A549 (cell line): ENCODE measurements around the gene GALNT5. TPM values are rescaled to one million over a fixed set of nuclear protein-coding genes. Genes with fewer than 3 reads are reported as not detected.

Experiments used
- ATAC-seq, 2 experiments: fragments of 200-7000 bp in 1 of 2; fragments of >200 bp in 1 of 2; cut with Nextera tagmentation in 1 of 2; cut with Tn5 transposase in 1 of 2; 3 replicates each; pipeline versions ENCODE4 v1.8.0 to v1.9.1; 2018 to 2020; ENCODE audit warnings: mild to moderate bottlenecking in 1 of 2, moderate library complexity in 1 of 2
- CTCF ChIA-PET: fragments of 300-600 bp; sonication (Branson Sonifier 250); formaldehyde crosslinking; extraction: SDS; loops from one replicate; lab custom pipeline; 2021; ENCODE audit warnings: antibody characterized with exemption, inconsistent platforms; lab: Yijun Ruan, JAX
- POLR2A ChIA-PET: fragments of 350-600 bp; formaldehyde crosslinking; extraction: SDS; loops from one replicate; lab custom pipeline; 2021; ENCODE audit warnings: antibody characterized with exemption, inconsistent platforms; lab: Yijun Ruan, JAX
- DNase-seq, 2 experiments: peaks; one replicate each; pipeline versions ENCODE4 v3.0.0 to v3.0.0-alpha.2; 2011 to 2016; ENCODE audit warnings: low read depth in 1 of 2, low spot score in 1 of 2
- FAIRE-seq: peaks from 2 replicates; lab custom pipeline; 2011; peaks lifted over from hg19 to GRCh38; lab: Jason Lieb, UNC
- H3K27ac ChIP-seq, 2 experiments: fragments of >200 bp; sonication (Bioruptor Twin); formaldehyde crosslinking; 3 replicates each; pipeline ENCODE4 v1.5.1; 2016 to 2017
- H3K4me1 ChIP-seq: fragments of >200 bp; sonication (Bioruptor Twin); formaldehyde crosslinking; 3 replicates; pipeline ENCODE4 v1.6.1; 2016
- H3K4me2 ChIP-seq: fragments of >200 bp; sonication (Bioruptor Twin); formaldehyde crosslinking; 3 replicates; pipeline ENCODE4 v1.6.1; 2016
- H3K4me3 ChIP-seq: fragments of >200 bp; sonication (Bioruptor Twin); formaldehyde crosslinking; 3 replicates; pipeline ENCODE4 v1.5.1; 2016
- H3K9me3 ChIP-seq: fragments of >200 bp; sonication (Bioruptor Twin); formaldehyde crosslinking; 3 replicates; pipeline ENCODE4 v1.6.1; 2016
- BHLHE40 ChIP-seq: IDR thresholded peaks from 2 replicates; pipeline ENCODE4 v1.6.1; 2012; ENCODE audit warnings: low read depth, low read length, inconsistent platforms
- CBX8 ChIP-seq: fragments of 200-600 bp; sonication (generic); IDR thresholded peaks from 2 replicates; pipeline ENCODE4 v1.6.1; 2016
- CEBPB ChIP-seq, 2 experiments: fragments of >200 bp in 1 of 2; sonication (Bioruptor Twin) in 1 of 2; formaldehyde crosslinking in 1 of 2; IDR thresholded peaks; 2 replicates each; pipeline ENCODE4 v1.6.1; 2012 to 2016
- CHD2 ChIP-seq: fragments of 150-350 bp; IDR thresholded peaks from 2 replicates; pipeline ENCODE4 v1.6.1; 2014; ENCODE audit warnings: low read length; ENCODE audit not compliant: partially characterized antibody
- EHMT2 ChIP-seq: fragments of 200-600 bp; sonication (generic); IDR thresholded peaks from 2 replicates; pipeline ENCODE4 v1.6.1; 2016; ENCODE audit warnings: antibody characterized with exemption, low read depth, mild to moderate bottlenecking, moderate library complexity
- ESRRA ChIP-seq: fragments of 150-350 bp; IDR thresholded peaks from 2 replicates; pipeline ENCODE4 v1.6.1; 2014; ENCODE audit warnings: mild to moderate bottlenecking, low read length, borderline replicate concordance
- FOSB ChIP-seq: fragments of 250-450 bp; sonication (Bioruptor Pico); IDR thresholded peaks from 2 replicates; pipeline ENCODE4 v1.5.0; 2020; ENCODE audit warnings: mild to moderate bottlenecking, moderate library complexity
- JUN ChIP-seq, 2 experiments: fragments of >200 bp; sonication (Bioruptor Twin); formaldehyde crosslinking; IDR thresholded peaks; 2 replicates in 1 of 2; 3 replicates in 1 of 2; pipeline ENCODE4 v1.6.1; 2016 to 2017
- NR3C1 ChIP-seq: fragments of >200 bp; sonication (Bioruptor Twin); formaldehyde crosslinking; IDR thresholded peaks from 3 replicates; pipeline ENCODE4 v1.6.1; 2017
- PHF8 ChIP-seq: fragments of 200-600 bp; sonication (generic); IDR thresholded peaks from 2 replicates; pipeline ENCODE4 v1.6.1; 2016; ENCODE audit warnings: low read depth, mild to moderate bottlenecking, antibody characterized with exemption, moderate library complexity, borderline replicate concordance
- POLR2A ChIP-seq: IDR thresholded peaks from 2 replicates; pipeline ENCODE4 v1.6.1; 2012; ENCODE audit warnings: mild to moderate bottlenecking, low read length
- RAD21 ChIP-seq, 2 experiments: fragments of >200 bp in 1 of 2; sonication (Bioruptor Twin) in 1 of 2; formaldehyde crosslinking in 1 of 2; IDR thresholded peaks in 1 of 2; conservative IDR thresholded peaks in 1 of 2; 2 replicates in 1 of 2; 3 replicates in 1 of 2; pipeline ENCODE4 v1.6.1; 2012 to 2018; ENCODE audit warnings: inconsistent platforms in 1 of 2
- RNF2 ChIP-seq: fragments of 200-600 bp; sonication (generic); IDR thresholded peaks from 2 replicates; pipeline ENCODE4 v1.6.1; 2016; ENCODE audit warnings: low read depth, mild to moderate bottlenecking, antibody characterized with exemption, moderate library complexity, borderline replicate concordance
- SMC3 ChIP-seq: fragments of >200 bp; sonication (Bioruptor Twin); formaldehyde crosslinking; IDR thresholded peaks from 3 replicates; pipeline ENCODE4 v1.6.1; 2018; ENCODE audit warnings: inconsistent platforms
- ZC3H11A ChIP-seq: fragments of 450-650 bp; IDR thresholded peaks from 2 replicates; pipeline ENCODE4 v1.6.1; 2014; ENCODE audit warnings: antibody characterized with exemption, mild to moderate bottlenecking
- WGBS: methylation state at CpG from one replicate; pipeline ENCODE4 v1.1.6; 2017; ENCODE audit errors: missing lambda C conversion rate; 5-methylcytosine and 5-hydroxymethylcytosine counted together
- polyA plus RNA-seq, 4 experiments: library from polyadenylated mRNA; depleted of rRNA in 3 of 4; stranded (reverse); fragments of >200 nt; fragmentation: RNase III in 1 of 4; extraction: RNeasy Plus Mini Kit Qiagen cat#74134 plus additional on column Dnase treatment in 1 of 4; gene quantifications; 2 replicates in 3 of 4; 3 replicates in 1 of 4; pipeline ENCODE4 v1.2.3, GENCODE V29; 2011 to 2017
- TF ChIP-seq, protein P1 (sequence below): fragments of 250-450 bp; sonication (Bioruptor Pico); IDR thresholded peaks from 2 replicates; pipeline ENCODE4 v1.5.0; 2020; ENCODE audit warnings: low read depth, mild to moderate bottlenecking, moderate library complexity
- TF ChIP-seq, protein P2 (sequence below): fragments of >200 bp; sonication (Bioruptor Twin); formaldehyde crosslinking; IDR thresholded peaks from 3 replicates; pipeline ENCODE4 v1.6.1; 2016
- TF ChIP-seq, protein P3 (sequence below): fragments of 200-600 bp; sonication (generic); IDR thresholded peaks from 2 replicates; pipeline ENCODE4 v1.6.1; 2016; ENCODE audit warnings: antibody characterized with exemption, mild to moderate bottlenecking, moderate library complexity
- TF ChIP-seq, protein P4 (sequence below): fragments of 450-650 bp; IDR thresholded peaks from 2 replicates; pipeline ENCODE4 v1.6.1; 2014; ENCODE audit warnings: antibody characterized with exemption
- TF ChIP-seq, protein P5 (sequence below): fragments of >200 bp; sonication (Bioruptor Twin); formaldehyde crosslinking; IDR thresholded peaks from 3 replicates; pipeline ENCODE4 v1.5.1; 2016

The GALNT5 gene
- polyA plus RNA-seq, 2 of the 4 experiments (the other 2 are of a cell fraction) = 2.9 to 3.0 TPM

DNA sequence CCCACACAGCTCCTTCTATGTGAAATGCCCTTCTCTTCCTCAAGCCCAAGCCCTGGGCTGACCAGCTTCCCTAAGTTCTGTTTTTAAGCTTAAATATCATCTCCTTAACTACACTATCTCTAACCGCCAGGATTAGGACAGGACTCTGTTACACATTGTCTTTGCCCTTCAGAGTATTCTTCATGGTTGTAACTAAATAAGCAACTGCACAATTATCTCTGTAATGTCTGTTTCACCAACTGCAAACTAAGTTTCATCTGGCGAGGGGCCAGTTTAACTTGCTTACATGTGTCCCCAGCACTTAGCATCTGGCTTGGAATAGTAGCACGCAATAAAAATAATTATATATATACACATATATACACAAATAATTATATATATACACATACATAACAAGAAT is 69.2 kb downstream of the GALNT5 start:
- no peak for FAIRE-seq
- no peak overlapping the region for H3K4me3 ChIP-seq
- CTCF ChIA-PET = interaction anchor here (0.6 to 7.6 kb wide), 12 partner anchors 10 to 707 kb away, joined by 3 to 79 read pairs (median 6); no protein-coding TSS in a partner anchor
- no peak for TF ChIP-seq BHLHE40
- no peak for TF ChIP-seq RNF2
- no peak for TF ChIP-seq EHMT2
- TF ChIP-seq CBX8 = no peak
- TF ChIP-seq, protein P1, sequence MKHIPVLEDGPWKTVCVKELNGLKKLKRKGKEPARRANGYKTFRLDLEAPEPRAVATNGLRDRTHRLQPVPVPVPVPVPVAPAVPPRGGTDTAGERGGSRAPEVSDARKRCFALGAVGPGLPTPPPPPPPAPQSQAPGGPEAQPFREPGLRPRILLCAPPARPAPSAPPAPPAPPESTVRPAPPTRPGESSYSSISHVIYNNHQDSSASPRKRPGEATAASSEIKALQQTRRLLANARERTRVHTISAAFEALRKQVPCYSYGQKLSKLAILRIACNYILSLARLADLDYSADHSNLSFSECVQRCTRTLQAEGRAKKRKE (CRISPR knock-in tag) = no peak
- TF ChIP-seq JUN (IDR thresholded peaks at IDR 0.05) = no peak
- TF ChIP-seq, protein P2, sequence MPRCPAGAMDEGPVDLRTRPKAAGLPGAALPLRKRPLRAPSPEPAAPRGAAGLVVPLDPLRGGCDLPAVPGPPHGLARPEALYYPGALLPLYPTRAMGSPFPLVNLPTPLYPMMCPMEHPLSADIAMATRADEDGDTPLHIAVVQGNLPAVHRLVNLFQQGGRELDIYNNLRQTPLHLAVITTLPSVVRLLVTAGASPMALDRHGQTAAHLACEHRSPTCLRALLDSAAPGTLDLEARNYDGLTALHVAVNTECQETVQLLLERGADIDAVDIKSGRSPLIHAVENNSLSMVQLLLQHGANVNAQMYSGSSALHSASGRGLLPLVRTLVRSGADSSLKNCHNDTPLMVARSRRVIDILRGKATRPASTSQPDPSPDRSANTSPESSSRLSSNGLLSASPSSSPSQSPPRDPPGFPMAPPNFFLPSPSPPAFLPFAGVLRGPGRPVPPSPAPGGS = no peak
- H3K9me3 ChIP-seq = no peaks in the 10 kb centered on the region
- POLR2A ChIA-PET = no interaction called here
- no peak overlapping the region for H3K27ac ChIP-seq
- no peak for DNase-seq
- ATAC-seq = no peak
- 75% methylated on average over 3 of the region's 3 CpGs for WGBS
- peaks cover 4% of the 10 kb centered on the region; the same call in 1 of the 3 replicates for H3K4me1 ChIP-seq
- no peak overlapping the region for H3K4me2 ChIP-seq

DNA sequence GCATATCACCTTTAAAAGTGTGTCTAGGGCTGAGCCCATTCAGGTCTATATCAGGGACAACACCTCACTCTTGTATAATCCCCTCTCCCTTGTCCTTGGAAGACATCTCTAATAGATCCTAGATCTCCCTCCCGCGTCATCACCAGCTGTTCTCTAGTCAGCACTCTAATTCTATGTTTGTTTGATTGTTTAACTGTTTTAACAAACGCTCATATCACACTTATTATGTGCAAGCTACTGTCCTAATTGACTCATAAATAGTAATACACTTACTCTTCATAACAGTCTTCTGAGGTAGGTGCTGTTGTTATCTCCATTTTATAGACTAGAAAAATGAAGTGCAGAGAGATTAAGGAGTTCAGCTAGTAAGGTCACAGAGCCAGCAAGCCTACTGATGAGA is 69.7 kb downstream of the GALNT5 start:
- no peak overlapping the region for H3K4me3 ChIP-seq
- peaks cover 4% of the 10 kb centered on the region; the same call in 1 of the 3 replicates for H3K4me1 ChIP-seq
- ATAC-seq (peak in 1 of 2 experiments; percentile 53; a peak in 3 of 6 replicates), FAIRE-seq (no peak), DNase-seq (no peak)
- WGBS = 63% methylated on average over 3 of the region's 3 CpGs
- CTCF ChIA-PET = interaction anchor here (0.6 to 7.6 kb wide), 22 partner anchors 8 to 708 kb away, joined by 3 to 79 read pairs (median 4); no protein-coding TSS in a partner anchor
- H3K4me2 ChIP-seq = no peak overlapping the region
- POLR2A ChIA-PET = no interaction called here
- no peaks in the 10 kb centered on the region for H3K9me3 ChIP-seq
- H3K27ac ChIP-seq = no peak overlapping the region
- no peak for TF ChIP-seq PHF8
- TF ChIP-seq, protein P3, sequence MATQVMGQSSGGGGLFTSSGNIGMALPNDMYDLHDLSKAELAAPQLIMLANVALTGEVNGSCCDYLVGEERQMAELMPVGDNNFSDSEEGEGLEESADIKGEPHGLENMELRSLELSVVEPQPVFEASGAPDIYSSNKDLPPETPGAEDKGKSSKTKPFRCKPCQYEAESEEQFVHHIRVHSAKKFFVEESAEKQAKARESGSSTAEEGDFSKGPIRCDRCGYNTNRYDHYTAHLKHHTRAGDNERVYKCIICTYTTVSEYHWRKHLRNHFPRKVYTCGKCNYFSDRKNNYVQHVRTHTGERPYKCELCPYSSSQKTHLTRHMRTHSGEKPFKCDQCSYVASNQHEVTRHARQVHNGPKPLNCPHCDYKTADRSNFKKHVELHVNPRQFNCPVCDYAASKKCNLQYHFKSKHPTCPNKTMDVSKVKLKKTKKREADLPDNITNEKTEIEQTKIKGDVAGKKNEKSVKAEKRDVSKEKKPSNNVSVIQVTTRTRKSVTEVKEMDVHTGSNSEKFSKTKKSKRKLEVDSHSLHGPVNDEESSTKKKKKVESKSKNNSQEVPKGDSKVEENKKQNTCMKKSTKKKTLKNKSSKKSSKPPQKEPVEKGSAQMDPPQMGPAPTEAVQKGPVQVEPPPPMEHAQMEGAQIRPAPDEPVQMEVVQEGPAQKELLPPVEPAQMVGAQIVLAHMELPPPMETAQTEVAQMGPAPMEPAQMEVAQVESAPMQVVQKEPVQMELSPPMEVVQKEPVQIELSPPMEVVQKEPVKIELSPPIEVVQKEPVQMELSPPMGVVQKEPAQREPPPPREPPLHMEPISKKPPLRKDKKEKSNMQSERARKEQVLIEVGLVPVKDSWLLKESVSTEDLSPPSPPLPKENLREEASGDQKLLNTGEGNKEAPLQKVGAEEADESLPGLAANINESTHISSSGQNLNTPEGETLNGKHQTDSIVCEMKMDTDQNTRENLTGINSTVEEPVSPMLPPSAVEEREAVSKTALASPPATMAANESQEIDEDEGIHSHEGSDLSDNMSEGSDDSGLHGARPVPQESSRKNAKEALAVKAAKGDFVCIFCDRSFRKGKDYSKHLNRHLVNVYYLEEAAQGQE = no peak
- no peak for TF ChIP-seq FOSB (CRISPR knock-in tag)
- TF ChIP-seq, protein P4, sequence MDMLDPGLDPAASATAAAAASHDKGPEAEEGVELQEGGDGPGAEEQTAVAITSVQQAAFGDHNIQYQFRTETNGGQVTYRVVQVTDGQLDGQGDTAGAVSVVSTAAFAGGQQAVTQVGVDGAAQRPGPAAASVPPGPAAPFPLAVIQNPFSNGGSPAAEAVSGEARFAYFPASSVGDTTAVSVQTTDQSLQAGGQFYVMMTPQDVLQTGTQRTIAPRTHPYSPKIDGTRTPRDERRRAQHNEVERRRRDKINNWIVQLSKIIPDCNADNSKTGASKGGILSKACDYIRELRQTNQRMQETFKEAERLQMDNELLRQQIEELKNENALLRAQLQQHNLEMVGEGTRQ = no peak
- no peak for TF ChIP-seq ZC3H11A
- TF ChIP-seq SMC3 = no peak

DNA sequence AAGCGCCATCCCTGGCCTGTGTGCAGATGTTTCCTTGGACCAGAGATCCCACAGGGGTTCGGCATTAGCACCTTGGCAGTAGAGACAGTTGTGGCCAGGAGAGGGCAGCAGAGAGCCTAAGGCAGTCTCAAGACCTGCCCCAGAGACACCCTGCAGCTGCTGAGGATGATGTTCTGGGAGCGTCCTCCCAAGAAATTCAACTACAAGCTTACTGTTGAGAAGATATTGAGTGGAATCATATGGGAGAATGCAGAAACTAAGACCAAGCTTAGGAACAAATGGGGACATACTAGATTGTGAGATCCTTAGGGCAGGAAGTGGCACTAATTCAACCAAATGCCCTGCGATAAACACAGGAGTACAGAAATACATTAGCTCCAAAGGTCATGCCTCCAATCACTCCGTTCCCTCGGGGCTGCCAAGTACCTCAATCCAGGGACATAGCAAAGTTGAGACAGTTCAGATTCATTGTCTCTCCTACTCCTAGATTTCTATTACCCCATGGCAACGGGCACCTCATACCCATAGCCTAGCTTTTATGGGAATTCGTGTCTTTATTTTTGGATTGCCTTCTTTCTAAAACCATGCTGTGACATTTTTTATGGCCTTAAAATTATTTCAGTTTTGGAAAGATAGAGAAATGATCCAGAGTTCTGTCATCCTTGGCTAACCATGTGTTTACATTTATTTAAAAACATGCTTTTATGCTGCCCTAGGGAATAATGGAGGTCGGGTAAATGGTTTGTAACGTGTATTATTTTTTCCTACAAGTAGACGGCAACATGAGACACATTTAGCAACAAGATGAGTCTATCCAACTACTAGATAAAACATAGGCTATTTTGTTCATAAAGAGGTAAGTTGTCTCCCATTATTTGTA is 70.4 kb downstream of the GALNT5 start:
- DNase-seq (peak; percentile 66 to 78), ATAC-seq (peak; percentile 98 to 100), FAIRE-seq (no peak)
- Histone ChIP-seq H3K4me2 (no peak overlapping the region), H3K9me3 (no peaks in the 10 kb centered on the region), H3K4me3 (no peak overlapping the region), H3K4me1 (peaks cover 4% of the 10 kb centered on the region; the same call in 1 of the 3 replicates), H3K27ac (no peak overlapping the region)
- WGBS = 46% methylated on average over 11 of the region's 11 CpGs
- ChIA-PET CTCF (interaction anchor here (0.6 to 7.6 kb wide), 27 partner anchors 9 to 1952 kb away, joined by 3 to 79 read pairs (median 4); no protein-coding TSS in a partner anchor), POLR2A (no interaction called here)
- TF ChIP-seq ESRRA (no peak), SMC3 (peak; percentile 62), CEBPB (IDR thresholded peaks at IDR 0.05) (no peak), RAD21 (conservative IDR thresholded peaks at IDR 0.05 in 1 of 2, IDR thresholded peaks at IDR 0.05 in 1 of 2) (peak; percentile 65 to 66), FOSB (CRISPR knock-in tag) (no peak), CHD2 (no peak), POLR2A (no peak), BHLHE40 (no peak), NR3C1 (no peak), RNF2 (no peak)
- TF ChIP-seq, protein P5, sequence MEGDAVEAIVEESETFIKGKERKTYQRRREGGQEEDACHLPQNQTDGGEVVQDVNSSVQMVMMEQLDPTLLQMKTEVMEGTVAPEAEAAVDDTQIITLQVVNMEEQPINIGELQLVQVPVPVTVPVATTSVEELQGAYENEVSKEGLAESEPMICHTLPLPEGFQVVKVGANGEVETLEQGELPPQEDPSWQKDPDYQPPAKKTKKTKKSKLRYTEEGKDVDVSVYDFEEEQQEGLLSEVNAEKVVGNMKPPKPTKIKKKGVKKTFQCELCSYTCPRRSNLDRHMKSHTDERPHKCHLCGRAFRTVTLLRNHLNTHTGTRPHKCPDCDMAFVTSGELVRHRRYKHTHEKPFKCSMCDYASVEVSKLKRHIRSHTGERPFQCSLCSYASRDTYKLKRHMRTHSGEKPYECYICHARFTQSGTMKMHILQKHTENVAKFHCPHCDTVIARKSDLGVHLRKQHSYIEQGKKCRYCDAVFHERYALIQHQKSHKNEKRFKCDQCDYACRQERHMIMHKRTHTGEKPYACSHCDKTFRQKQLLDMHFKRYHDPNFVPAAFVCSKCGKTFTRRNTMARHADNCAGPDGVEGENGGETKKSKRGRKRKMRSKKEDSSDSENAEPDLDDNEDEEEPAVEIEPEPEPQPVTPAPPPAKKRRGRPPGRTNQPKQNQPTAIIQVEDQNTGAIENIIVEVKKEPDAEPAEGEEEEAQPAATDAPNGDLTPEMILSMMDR = peak; percentile 74
